RWPE1 (cell line): ENCODE measurements around the gene PASD1.
"Not testable (repeated sequence)": the region's sequence is repeated elsewhere in the genome, so short reads cannot be mapped to it uniquely, and the experiment has no call there.

Experiments
- CTCF ChIA-PET: fragments of 350-600 bp; sonication (Branson Sonifier 250); formaldehyde crosslinking; extraction: SDS; loops from one replicate; lab custom pipeline; 2021; lab: Yijun Ruan, JAX
- POLR2A ChIA-PET: fragments of 400-600 bp; formaldehyde crosslinking; extraction: SDS; loops from one replicate; lab custom pipeline; 2020; ENCODE audit warnings: antibody characterized with exemption; ENCODE audit not compliant: low non-redundant PET; lab: Yijun Ruan, JAX
- DNase-seq: peaks from one replicate; pipeline ENCODE4 v3.0.0; 2012; ENCODE audit warnings: low spot score
- H3K27ac ChIP-seq: fragments of 450-650 bp; 2 replicates; pipeline ENCODE4 v1.5.1; 2017
- CTCF ChIP-seq: fragments of 450-650 bp; conservative IDR thresholded peaks from 2 replicates; pipeline ENCODE4 v1.5.1; 2017; ENCODE audit warnings: low read depth, mild to moderate bottlenecking

The PASD1 gene

GRCh38 chrX:151564035-151564434 lies 560 bp downstream of the PASD1 start:
- TF ChIP-seq CTCF: no peak
- POLR2A ChIA-PET: no interaction called here
- no peak overlapping the region for H3K27ac ChIP-seq
- DNase-seq: no peak
- CTCF ChIA-PET: no interaction called here

DNA sequence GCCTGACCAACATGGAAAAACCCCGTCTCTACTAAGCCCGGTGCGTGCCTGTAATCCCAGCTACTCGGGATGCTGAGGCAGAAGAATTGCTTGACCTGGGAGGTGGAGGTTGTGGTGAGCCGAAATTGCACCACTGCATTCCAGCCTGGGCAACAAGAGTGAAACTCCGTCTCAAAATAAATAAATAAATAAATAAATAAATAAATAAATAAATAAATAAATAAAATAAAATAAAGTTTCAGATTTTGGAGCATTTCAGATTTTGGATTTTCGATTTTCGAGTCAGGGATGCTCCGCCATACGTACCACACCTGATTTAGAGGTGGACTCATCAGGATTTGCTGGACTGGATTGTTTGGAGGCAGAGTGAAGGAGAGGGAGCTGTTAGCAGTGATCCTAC lies 3.4 kb downstream of the PASD1 start:
- DNase-seq, H3K27ac ChIP-seq, POLR2A ChIA-PET, CTCF ChIA-PET: not testable (repeated sequence)

DNA sequence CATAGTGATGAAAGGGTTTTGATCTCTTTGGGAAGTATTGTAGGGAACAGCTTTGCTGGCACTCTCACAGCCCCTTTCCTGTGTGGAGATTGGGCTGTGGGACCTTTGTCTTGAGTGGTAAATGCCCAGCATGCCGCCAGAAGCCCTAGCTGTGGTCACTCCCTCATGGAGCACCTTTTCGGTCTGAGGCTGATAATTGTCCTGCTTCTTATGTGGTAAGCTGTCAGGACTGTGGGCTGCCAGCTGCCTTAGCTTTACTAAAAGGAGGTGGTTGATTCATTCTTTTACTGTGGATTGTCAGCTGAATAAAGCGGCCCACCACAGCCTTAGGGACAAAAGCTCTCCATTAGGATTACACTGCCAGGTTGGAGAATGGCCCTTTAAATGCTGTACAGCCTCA lies 7.1 kb downstream of the PASD1 start:
- TF ChIP-seq CTCF: no peak
- POLR2A ChIA-PET: no interaction called here
- CTCF ChIA-PET: no interaction called here
- H3K27ac ChIP-seq: no peak overlapping the region
- DNase-seq: no peak

DNA sequence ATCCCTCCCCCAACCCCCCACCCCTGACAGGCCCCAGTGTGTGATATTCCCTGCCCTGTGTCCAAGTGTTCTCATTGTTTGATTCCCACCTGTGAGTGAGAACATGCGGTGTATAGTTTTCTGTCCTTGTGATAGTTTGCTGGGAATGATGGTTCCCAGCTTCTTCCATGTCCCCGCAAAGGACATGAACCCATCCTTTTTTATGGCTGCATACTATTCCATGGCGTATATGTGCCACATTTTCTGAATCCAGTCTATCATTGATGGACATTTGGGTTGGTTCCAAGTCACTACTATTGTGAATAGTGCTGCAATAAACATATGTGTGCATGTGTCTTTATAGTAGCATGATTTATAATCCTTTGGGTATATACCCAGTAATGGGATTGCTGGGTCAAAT lies 29.9 kb downstream of the PASD1 start:
- H3K27ac ChIP-seq, DNase-seq, CTCF ChIA-PET: not testable (repeated sequence)

GRCh38 chrX:151596282-151596681 lies 32.8 kb downstream of the PASD1 start:
- no peak overlapping the region for H3K27ac ChIP-seq

More for the DNA sequence above, 29.9 kb downstream of the PASD1 start:
- POLR2A ChIA-PET: not testable (repeated sequence)

DNA sequence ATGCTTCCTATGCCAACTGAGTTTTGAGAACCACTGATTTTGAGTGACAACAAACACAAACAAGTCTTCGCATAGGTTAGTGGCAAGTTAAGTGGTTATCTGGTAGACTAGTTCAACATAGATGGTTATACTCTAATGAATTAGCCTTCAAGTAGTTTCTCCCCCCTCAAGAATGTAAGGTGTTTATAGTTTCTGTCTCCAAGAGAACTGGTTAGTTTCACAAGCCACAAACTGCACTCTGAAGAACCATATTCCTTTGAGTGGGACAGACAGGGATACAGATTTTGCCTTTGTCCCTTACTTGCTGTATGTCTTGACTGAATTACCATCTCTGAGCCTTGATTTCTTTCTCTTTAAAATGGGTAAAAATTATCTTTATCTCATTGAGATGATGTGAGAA lies 41.5 kb downstream of the PASD1 start:
- H3K27ac ChIP-seq: no peak overlapping the region
- no peak for DNase-seq
- no peak for TF ChIP-seq CTCF
- ChIA-PET CTCF (no interaction called here), POLR2A (no interaction called here)

More at GRCh38 chrX:151596282-151596681, 32.8 kb downstream of the PASD1 start:
- no peak for TF ChIP-seq CTCF
- CTCF ChIA-PET: no interaction called here
- DNase-seq: no peak
- POLR2A ChIA-PET: no interaction called here

GRCh38 chrX:151609222-151609621 lies 45.7 kb downstream of the PASD1 start:
- TF ChIP-seq CTCF: no peak
- H3K27ac ChIP-seq: no peak overlapping the region
- DNase-seq: no peak
- CTCF ChIA-PET: no interaction called here
- POLR2A ChIA-PET: no interaction called here

- ChIA-PET CTCF (no interaction called here), POLR2A (no interaction called here)
- no peak overlapping the region for H3K27ac ChIP-seq
- no peak for TF ChIP-seq CTCF
- DNase-seq: no peak
Measured at GRCh38 chrX:151621422-151621821, 57.9 kb downstream of the PASD1 start.
